RCC 7860 (cell line): ENCODE measurements around the gene ZNF451.
"Not testable (repeated sequence)": the region's sequence is repeated elsewhere in the genome, so short reads cannot be mapped to it uniquely, and the experiment has no call there.

Source experiments
- DNase-seq: peaks from one replicate; pipeline ENCODE4 v3.0.0-alpha.2; 2015; ENCODE audit warnings: low spot score
- FAIRE-seq: peaks from 2 replicates; lab custom pipeline; 2012; peaks lifted over from hg19 to GRCh38; lab: Jason Lieb, UNC

The ZNF451 gene

GRCh38 chr6:57089687-57090457 lies at the start of gene ZNF451:
Gene ZNF451 (plus strand): TSS chr6:57090188. CDS start chr6:57090254, 66 bp downstream.
- peak; percentile 86 for FAIRE-seq
- peak; percentile 85 for DNase-seq

GRCh38 chr6:57044061-57044460 lies 45.9 kb upstream of the ZNF451 start:
- not testable (repeated sequence) for FAIRE-seq, DNase-seq

- FAIRE-seq = no peak
- DNase-seq = no peak
Observed at GRCh38 chr6:57044568-57044967, 45.4 kb upstream of the ZNF451 start.

- FAIRE-seq = peak; percentile 56
Observed at GRCh38 chr6:57046332-57047256, 43.4 kb upstream of the ZNF451 start, which contains the start of gene KIAA1586. Gene KIAA1586 (plus strand): TSS chr6:57046693. CDS start chr6:57046756, 63 bp downstream.

GRCh38 chr6:57047257-57047585 lies 42.8 kb upstream of the ZNF451 start:
- not testable (repeated sequence) for FAIRE-seq, DNase-seq

More at GRCh38 chr6:57046332-57047256, 43.4 kb upstream of the ZNF451 start, which contains the start of gene KIAA1586:
- peak; percentile 80 for DNase-seq

- not testable (repeated sequence) for DNase-seq, FAIRE-seq
Observed at GRCh38 chr6:57047859-57048258, 42.1 kb upstream of the ZNF451 start.

GRCh38 chr6:57048577-57048976 lies 41.4 kb upstream of the ZNF451 start:
- FAIRE-seq (no peak), DNase-seq (no peak)

GRCh38 chr6:57063847-57064246 lies 26.1 kb upstream of the ZNF451 start:
- FAIRE-seq = no peak
- DNase-seq = no peak

- DNase-seq (no peak), FAIRE-seq (no peak)
Observed at GRCh38 chr6:57064809-57065208, 25.2 kb upstream of the ZNF451 start.

- no peak for FAIRE-seq
Observed at GRCh38 chr6:57068061-57068460, 21.9 kb upstream of the ZNF451 start.

GRCh38 chr6:57069228-57069627 lies 20.8 kb upstream of the ZNF451 start:
- DNase-seq (no peak), FAIRE-seq (no peak)

More at GRCh38 chr6:57068061-57068460, 21.9 kb upstream of the ZNF451 start:
- DNase-seq = no peak

GRCh38 chr6:57069920-57070331 lies 20.1 kb upstream of the ZNF451 start:
- FAIRE-seq = no peak
- no peak for DNase-seq

- DNase-seq (no peak), FAIRE-seq (no peak)
Observed at GRCh38 chr6:57072108-57072507, 17.9 kb upstream of the ZNF451 start.

GRCh38 chr6:57074383-57074782 lies 15.6 kb upstream of the ZNF451 start:
- DNase-seq (no peak), FAIRE-seq (no peak)

- DNase-seq (no peak), FAIRE-seq (no peak)
Observed at GRCh38 chr6:57075092-57075491, 14.9 kb upstream of the ZNF451 start.

GRCh38 chr6:57078531-57079207 lies 11.3 kb upstream of the ZNF451 start:
- FAIRE-seq (no peak), DNase-seq (no peak)

GRCh38 chr6:57085471-57085870 lies 4.5 kb upstream of the ZNF451 start:
- DNase-seq (no peak), FAIRE-seq (no peak)

- FAIRE-seq = no peak
- no peak for DNase-seq
Observed at GRCh38 chr6:57086843-57087242, 3.1 kb upstream of the ZNF451 start.

- DNase-seq = no peak
- no peak for FAIRE-seq
Observed at GRCh38 chr6:57087916-57088315, 2.1 kb upstream of the ZNF451 start.

- DNase-seq (no peak), FAIRE-seq (no peak)
Observed at GRCh38 chr6:57089265-57089664, 723 bp upstream of the ZNF451 start.
